T-helper 9 cell (primary cell): Measurements from ENCODE around the gene PAK4.
"Not testable (repeated sequence)": the region's sequence is repeated elsewhere in the genome, so short reads cannot be mapped to it uniquely, and the experiment has no call there.

Experiments
- DNase-seq: peaks from one replicate; pipeline ENCODE4 v3.0.0-alpha.2; 2020

The PAK4 gene

GRCh38 chr19:39130337-39131254 is 5.0 kb downstream of the PAK4 start:
- no peak for DNase-seq

GRCh38 chr19:39131255-39131755 is 5.7 kb downstream of the PAK4 start:
- no peak for DNase-seq

GRCh38 chr19:39132344-39132969 is 6.9 kb downstream of the PAK4 start:
- no peak for DNase-seq

GRCh38 chr19:39133431-39134270 is 8.1 kb downstream of the PAK4 start:
- no peak for DNase-seq

GRCh38 chr19:39135701-39136100 is 10.1 kb downstream of the PAK4 start:
- DNase-seq: no peak

GRCh38 chr19:39136225-39136940 is 10.8 kb downstream of the PAK4 start:
- no peak for DNase-seq

- DNase-seq: no peak
Measured at GRCh38 chr19:39137131-39137530, 11.5 kb downstream of the PAK4 start.

GRCh38 chr19:39138221-39139211 is 12.9 kb downstream of the PAK4 start:
- DNase-seq: no peak

GRCh38 chr19:39139305-39139874 is 13.8 kb downstream of the PAK4 start:
- DNase-seq: no peak

- no peak for DNase-seq
Measured at GRCh38 chr19:39139971-39140453, 14.4 kb downstream of the PAK4 start.

- DNase-seq: no peak
Measured at GRCh38 chr19:39140594-39140993, 15.0 kb downstream of the PAK4 start.

- no peak for DNase-seq
Measured at GRCh38 chr19:39141929-39142328, 16.3 kb downstream of the PAK4 start.

GRCh38 chr19:39142630-39143029 is 17.0 kb downstream of the PAK4 start:
- DNase-seq: no peak

- not testable (repeated sequence) for DNase-seq
Measured at GRCh38 chr19:39143757-39144289, 18.2 kb downstream of the PAK4 start.

- DNase-seq: no peak
Measured at GRCh38 chr19:39144290-39145071, 18.9 kb downstream of the PAK4 start.

- no peak for DNase-seq
Measured at GRCh38 chr19:39145180-39145953, 19.8 kb downstream of the PAK4 start.

- no peak for DNase-seq
Measured at GRCh38 chr19:39146091-39146490, 20.5 kb downstream of the PAK4 start.

- no peak for DNase-seq
Measured at GRCh38 chr19:39146686-39147450, 21.3 kb downstream of the PAK4 start.
